PFSK-1 (cell line): ENCODE measurements around the gene SRPK1.

Experiments used
- FOXP2 ChIP-seq: optimal IDR thresholded peaks from 2 replicates; pipeline ENCODE3; 2011; ENCODE audit warnings: borderline replicate concordance, control low read depth, inconsistent platforms; ENCODE audit not compliant: insufficient read depth; ENCODE audit errors: extremely low read length, extremely low read depth
- POLR2AphosphoS5 ChIP-seq: IDR thresholded peaks from 2 replicates; pipeline ENCODE4 v1.6.1; 2012; ENCODE audit warnings: low read depth, mild to moderate bottlenecking, control low read depth, low read length, moderate library complexity
- SIN3A ChIP-seq: IDR thresholded peaks from 2 replicates; pipeline ENCODE4 v1.6.1; 2012; ENCODE audit warnings: mild to moderate bottlenecking, low read length, moderate library complexity, borderline replicate concordance; ENCODE audit not compliant: insufficient read depth
- TAF1 ChIP-seq: IDR thresholded peaks from 2 replicates; pipeline ENCODE4 v1.6.1; 2012; ENCODE audit warnings: low read length, control low read depth, borderline replicate concordance; ENCODE audit not compliant: insufficient read depth
- TF ChIP-seq, protein P1 (sequence below), 2 experiments: IDR thresholded peaks; 2 replicates each; pipeline versions ENCODE4 v1.6.1 to v1.8.0; 2011 to 2012; ENCODE audit warnings: low read depth in 2 of 2, low read length in 2 of 2, control low read depth in 1 of 2, inconsistent platforms in 1 of 2, mild to moderate bottlenecking in 1 of 2, moderate library complexity in 1 of 2; ENCODE audit not compliant: insufficient read depth in 1 of 2

The SRPK1 gene

GRCh38 chr6:35955521-35955920 is 34.6 kb upstream of the SRPK1 start:
- TF ChIP-seq FOXP2 (no peak), TAF1 (no peak), POLR2AphosphoS5 (no peak), SIN3A (no peak)
- TF ChIP-seq, protein P1, sequence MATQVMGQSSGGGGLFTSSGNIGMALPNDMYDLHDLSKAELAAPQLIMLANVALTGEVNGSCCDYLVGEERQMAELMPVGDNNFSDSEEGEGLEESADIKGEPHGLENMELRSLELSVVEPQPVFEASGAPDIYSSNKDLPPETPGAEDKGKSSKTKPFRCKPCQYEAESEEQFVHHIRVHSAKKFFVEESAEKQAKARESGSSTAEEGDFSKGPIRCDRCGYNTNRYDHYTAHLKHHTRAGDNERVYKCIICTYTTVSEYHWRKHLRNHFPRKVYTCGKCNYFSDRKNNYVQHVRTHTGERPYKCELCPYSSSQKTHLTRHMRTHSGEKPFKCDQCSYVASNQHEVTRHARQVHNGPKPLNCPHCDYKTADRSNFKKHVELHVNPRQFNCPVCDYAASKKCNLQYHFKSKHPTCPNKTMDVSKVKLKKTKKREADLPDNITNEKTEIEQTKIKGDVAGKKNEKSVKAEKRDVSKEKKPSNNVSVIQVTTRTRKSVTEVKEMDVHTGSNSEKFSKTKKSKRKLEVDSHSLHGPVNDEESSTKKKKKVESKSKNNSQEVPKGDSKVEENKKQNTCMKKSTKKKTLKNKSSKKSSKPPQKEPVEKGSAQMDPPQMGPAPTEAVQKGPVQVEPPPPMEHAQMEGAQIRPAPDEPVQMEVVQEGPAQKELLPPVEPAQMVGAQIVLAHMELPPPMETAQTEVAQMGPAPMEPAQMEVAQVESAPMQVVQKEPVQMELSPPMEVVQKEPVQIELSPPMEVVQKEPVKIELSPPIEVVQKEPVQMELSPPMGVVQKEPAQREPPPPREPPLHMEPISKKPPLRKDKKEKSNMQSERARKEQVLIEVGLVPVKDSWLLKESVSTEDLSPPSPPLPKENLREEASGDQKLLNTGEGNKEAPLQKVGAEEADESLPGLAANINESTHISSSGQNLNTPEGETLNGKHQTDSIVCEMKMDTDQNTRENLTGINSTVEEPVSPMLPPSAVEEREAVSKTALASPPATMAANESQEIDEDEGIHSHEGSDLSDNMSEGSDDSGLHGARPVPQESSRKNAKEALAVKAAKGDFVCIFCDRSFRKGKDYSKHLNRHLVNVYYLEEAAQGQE (IDR thresholded peaks at IDR 0.05; ENCODE audit: insufficient read depth in 1 of 2, low read depth in 2 of 2, low read length in 2 of 2): no peak

GRCh38 chr6:35955071-35955470 is 34.2 kb upstream of the SRPK1 start:
- TF ChIP-seq POLR2AphosphoS5 (no peak), FOXP2 (no peak), TAF1 (no peak), SIN3A (no peak)
- TF ChIP-seq, protein P1 (IDR thresholded peaks at IDR 0.05; ENCODE audit: insufficient read depth in 1 of 2, low read depth in 2 of 2, low read length in 2 of 2): no peak

DNA sequence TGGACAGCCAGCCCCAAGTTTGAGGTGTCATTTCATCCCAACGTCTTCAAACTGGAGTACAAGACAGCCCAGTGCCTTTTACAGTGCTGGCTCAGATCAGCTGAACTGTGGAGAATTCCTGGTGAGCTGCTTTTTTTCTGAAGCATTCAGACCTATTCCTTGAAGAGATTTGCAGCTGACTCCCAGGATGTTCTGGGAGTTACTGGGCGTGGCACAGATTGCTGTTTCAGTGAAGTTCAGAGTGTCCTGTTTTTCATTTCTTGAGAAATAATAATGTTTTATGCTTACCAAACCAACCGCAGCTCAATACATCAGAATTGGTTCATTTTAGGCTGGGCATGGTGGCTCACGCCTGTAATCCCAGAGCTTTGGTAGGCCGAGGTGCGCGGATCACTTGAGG is 33.4 kb upstream of the SRPK1 start:
- TF ChIP-seq POLR2AphosphoS5 (no peak), TAF1 (no peak), FOXP2 (no peak), SIN3A (no peak)
- TF ChIP-seq, protein P1 (IDR thresholded peaks at IDR 0.05; ENCODE audit: insufficient read depth in 1 of 2, low read depth in 2 of 2, low read length in 2 of 2): no peak

- no peak for TF ChIP-seq TAF1
- no peak for TF ChIP-seq POLR2AphosphoS5
- no peak for TF ChIP-seq FOXP2
- no peak for TF ChIP-seq SIN3A
Measured at GRCh38 chr6:35948725-35949124, 27.8 kb upstream of the SRPK1 start.

DNA sequence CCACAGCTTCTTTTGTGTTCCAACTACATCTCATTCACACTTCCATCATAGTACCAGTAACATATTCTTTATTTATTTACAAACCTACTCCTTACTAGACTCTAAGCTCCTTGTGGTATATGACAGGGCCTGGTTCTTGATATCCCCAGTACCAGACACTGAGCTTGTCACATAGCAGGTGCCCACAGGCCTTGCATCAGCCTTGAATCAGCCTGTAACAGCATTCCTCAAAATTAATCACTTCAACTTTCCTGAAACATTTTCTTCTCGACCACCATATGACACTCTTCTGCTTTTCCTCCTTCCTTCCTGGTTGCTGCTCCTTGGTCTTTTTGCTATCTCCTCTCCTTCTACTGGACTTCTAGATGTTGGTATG is 24.7 kb upstream of the SRPK1 start:
- no peak for TF ChIP-seq TAF1

DNA sequence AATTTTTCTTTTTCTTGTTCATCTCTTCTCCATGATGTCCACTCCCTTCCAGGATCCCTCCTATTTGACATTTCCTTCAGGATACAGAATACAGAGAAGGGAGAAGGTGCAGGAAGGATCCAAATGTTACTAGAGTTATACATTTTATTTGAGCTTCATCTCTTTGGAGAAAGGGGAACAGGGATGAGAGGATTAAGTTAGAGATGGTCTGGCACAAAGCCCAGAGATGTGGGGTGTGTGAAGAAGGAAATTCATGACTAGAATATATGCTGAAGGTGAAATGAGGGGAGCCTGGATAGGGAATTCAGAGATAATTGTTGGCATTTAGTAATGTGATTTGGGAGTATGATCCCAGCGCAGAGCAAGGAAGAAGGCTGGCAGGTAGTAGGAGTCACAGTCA is 22.5 kb upstream of the SRPK1 start:
- TF ChIP-seq FOXP2 (no peak), TAF1 (no peak), POLR2AphosphoS5 (no peak), SIN3A (no peak)
- TF ChIP-seq, protein P1 (IDR thresholded peaks at IDR 0.05; ENCODE audit: insufficient read depth in 1 of 2, low read depth in 2 of 2, low read length in 2 of 2): no peak
